Right lobe of liver (tissue), 6 donors: ENCODE data around the gene UBE3D. TPM values are rescaled to one million over a fixed set of nuclear protein-coding genes. Genes with fewer than 3 reads are reported as not detected.

Source experiments
- ATAC-seq, 4 donors: fragments of 200-7000 bp; cut with Tn5 transposase; one replicate each; pipeline ENCODE4 v1.9.1; 2020; ENCODE audit warnings: mild to moderate bottlenecking in 4 of 4, moderate library complexity in 4 of 4
- DNase-seq, 3 donors: peaks; one replicate each; pipeline ENCODE4 v3.0.0-alpha.2; 2020
- H3K27ac ChIP-seq, 3 donors: fragments of 200-600 bp; one replicate each; pipeline ENCODE4 v1.8.0; 2022
- H3K27me3 ChIP-seq, 2 donors: fragments of 200-600 bp; one replicate each; pipeline ENCODE4 v1.8.0; 2022
- H3K36me3 ChIP-seq, 4 donors: fragments of 200-600 bp; sonication (generic) in 1 of 4; one replicate each; pipeline versions ENCODE4 v1.5.1 to v1.8.0; 2017 to 2022; ENCODE audit warnings: control low read depth in 1 of 4
- H3K4me1 ChIP-seq, 4 donors: fragments of 200-600 bp; sonication (generic) in 1 of 4; one replicate each; pipeline versions ENCODE4 v1.5.1 to v1.8.0; 2017 to 2022; ENCODE audit warnings: control low read depth in 1 of 4
- H3K4me3 ChIP-seq, 3 donors: fragments of 200-600 bp; one replicate each; pipeline ENCODE4 v1.8.0; 2022
- H3K9me3 ChIP-seq, 4 donors: fragments of 200-600 bp; sonication (generic) in 1 of 4; one replicate each; pipeline versions ENCODE4 v1.5.1 to v1.8.0; 2017 to 2022; ENCODE audit warnings: control low read depth in 1 of 4
- CTCF ChIP-seq, 4 donors: fragments of 200-600 bp in 3 of 4; fragments of 450-650 bp in 1 of 4; IDR thresholded peaks; one replicate each; pipeline versions ENCODE4 v1.5.1 to v1.8.0; 2016 to 2022; ENCODE audit warnings: antibody characterized with exemption in 4 of 4, mild to moderate bottlenecking in 2 of 4
- POLR2A ChIP-seq: fragments of 450-650 bp; IDR thresholded peaks from one replicate; pipeline ENCODE4 v1.6.1; 2017; ENCODE audit warnings: antibody characterized with exemption, mild to moderate bottlenecking
- WGBS: methylation state at CpG from one replicate; pipeline ENCODE4 v1.1.6; 2018; ENCODE audit warnings: low coverage, low lambda C conversion rate; ENCODE audit not compliant: insufficient coverage; ENCODE audit errors: missing lambda C conversion rate; 5-methylcytosine and 5-hydroxymethylcytosine counted together
- intact Hi-C, 2 donors: fragments of 100-400 bp; cut with DNase I; formaldehyde crosslinking; loops; one replicate each; pipeline versions ENCODE4 v1.11.2 to v1.14.1; 2022
- total RNA-seq, 6 experiments: library from RNA; depleted of rRNA in 2 of 6; stranded (reverse); fragments of >200 nt in 2 of 6; fragmentation: NEBNext Ultra II Directional in 3 of 6; extraction: Animal tissue kit (Norgen Biotek cat#: 25700) in 3 of 6; gene quantifications; one replicate each; pipeline versions ENCODE4 v1.1.0 to v1.2.4, GENCODE V29; 2016 to 2023
- donor health status: DM: no; HTN: yes; CAD: no.
- donor health status: DM: no; HTN: no; CAD: no.
- donor health status: DM: no; HTN: no; CAD: no.
- donor health status: DM: no; HTN: yes; CAD: no.
- donor health status: DM: no; HTN: yes; CAD: no.

Gene UBE3D
- total RNA-seq, 6 experiments from 2014 or later = 1.6 to 4.8 (median 2.1) TPM

DNA sequence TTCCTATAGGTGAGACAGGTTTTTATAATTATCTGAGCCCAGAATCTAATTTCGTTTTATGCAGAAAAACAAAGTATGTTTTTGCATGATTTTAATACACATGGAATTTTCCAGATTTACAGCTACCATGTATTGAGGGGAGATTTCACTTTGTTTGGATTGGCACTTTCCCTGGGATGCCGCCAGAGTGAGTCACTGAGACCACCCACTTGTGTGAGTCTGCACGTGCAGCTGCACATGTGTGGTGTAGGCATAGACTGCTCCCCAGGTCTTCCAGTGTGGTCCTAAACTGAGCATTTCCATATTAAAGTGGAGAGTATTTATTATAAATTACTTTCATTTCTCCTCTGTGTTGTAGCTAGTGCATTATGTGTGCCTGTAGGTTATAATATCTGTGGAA lies 186.8 kb downstream of the UBE3D start:
- 63% methylated on average over 3 of the region's 3 CpGs for WGBS
- Histone ChIP-seq H3K9me3 (no peaks in the 10 kb centered on the region), H3K4me3 (no peak overlapping the region), H3K27ac (no peak overlapping the region), H3K36me3 (no peaks in the 10 kb centered on the region), H3K27me3 (no peaks in the 10 kb centered on the region), H3K4me1 (no peaks in the 10 kb centered on the region)
- intact Hi-C loops = no loop called here
- no peak for TF ChIP-seq CTCF (IDR thresholded peaks at IDR 0.05)
- TF ChIP-seq POLR2A = no peak
- DNase-seq (no peak), ATAC-seq (no peak)

GRCh38 chr6:82877213-82878195 lies 188.1 kb downstream of the UBE3D start:
- Histone ChIP-seq H3K27ac (no peak overlapping the region), H3K4me3 (no peak overlapping the region), H3K4me1 (no peaks in the 10 kb centered on the region), H3K27me3 (no peaks in the 10 kb centered on the region), H3K36me3 (no peaks in the 10 kb centered on the region), H3K9me3 (no peaks in the 10 kb centered on the region)
- no peak for ATAC-seq
- intact Hi-C loops = no loop called here
- 60% methylated on average over 4 of the region's 4 CpGs for WGBS
- TF ChIP-seq POLR2A (no peak), CTCF (IDR thresholded peaks at IDR 0.05) (no peak)
- DNase-seq = no peak

- 43% methylated on average over 4 of the region's 4 CpGs for WGBS
- H3K9me3 ChIP-seq = no peaks in the 10 kb centered on the region
- H3K4me3 ChIP-seq = no peak overlapping the region
- no peaks in the 10 kb centered on the region for H3K4me1 ChIP-seq
- H3K36me3 ChIP-seq = no peaks in the 10 kb centered on the region
- peak in 1 of 4 donors; percentile 51 for ATAC-seq
- no peak overlapping the region for H3K27ac ChIP-seq
- H3K27me3 ChIP-seq = no peaks in the 10 kb centered on the region
- intact Hi-C loops = no loop called here
- DNase-seq = no peak
- TF ChIP-seq CTCF (IDR thresholded peaks at IDR 0.05) (no peak), POLR2A (no peak)
These were observed 190.0 kb downstream of the UBE3D start for GRCh38 chr6:82875573-82876185.

- TF ChIP-seq POLR2A = no peak
- TF ChIP-seq CTCF (IDR thresholded peaks at IDR 0.05) = no peak
- no peaks in the 10 kb centered on the region for H3K4me1 ChIP-seq
- H3K27ac ChIP-seq = no peak overlapping the region
- no peaks in the 10 kb centered on the region for H3K9me3 ChIP-seq
- ATAC-seq = no peak
- WGBS = 55% methylated on average over 3 of the region's 3 CpGs
- DNase-seq = no peak
- H3K4me3 ChIP-seq = no peak overlapping the region
- intact Hi-C loops = no loop called here
- H3K36me3 ChIP-seq = no peaks in the 10 kb centered on the region
- H3K27me3 ChIP-seq = no peaks in the 10 kb centered on the region
These were observed 190.8 kb downstream of the UBE3D start for GRCh38 chr6:82874867-82875266.
